Measurements from ENCODE around the gene HMCES.

- peak; percentile 85 to 99 (median 95) for TF ChIP-seq CTCF (IDR thresholded peaks at IDR 0.05 in 8 of 11, conservative IDR thresholded peaks at IDR 0.05 in 3 of 11)
- TF ChIP-seq POLR2AphosphoS5 (IDR thresholded peaks at IDR 0.05) = peak in 2 of 3 donors; percentile 25 to 67
These were observed 32.9 kb upstream of the HMCES start for GRCh38 chr3:129245641-129246306.

Measured in spleen (tissue), 7 donors.